ENCODE measurements around the gene ADAMTS15.
A peak's percentile ranks its signal among the peaks of the same experiment; 100 is the strongest.

ADAMTS15 gene

GRCh38 chr11:130418756-130419155, 29.7 kb upstream of the ADAMTS15 start:
- DNase-seq (ENCODE audit: low spot score) = peak; percentile 73

- DNase-seq (ENCODE audit: low spot score) = peak; percentile 32
Observed at GRCh38 chr11:130420478-130421198, 27.8 kb upstream of the ADAMTS15 start.

GRCh38 chr11:130421199-130421585, 27.3 kb upstream of the ADAMTS15 start:
- DNase-seq (ENCODE audit: low spot score) = no peak

- DNase-seq (ENCODE audit: low spot score) = no peak
Observed at GRCh38 chr11:130421697-130422096, 26.7 kb upstream of the ADAMTS15 start.

- DNase-seq (ENCODE audit: low spot score) = no peak
Observed at GRCh38 chr11:130422251-130422995, 26.0 kb upstream of the ADAMTS15 start.

- no peak for DNase-seq (ENCODE audit: low spot score)
Observed at GRCh38 chr11:130423541-130424142, 24.8 kb upstream of the ADAMTS15 start.

- no peak for DNase-seq (ENCODE audit: low spot score)
Observed at GRCh38 chr11:130424613-130425140, 23.8 kb upstream of the ADAMTS15 start.

GRCh38 chr11:130425156-130425555, 23.3 kb upstream of the ADAMTS15 start:
- no peak for DNase-seq (ENCODE audit: low spot score)

- no peak for DNase-seq (ENCODE audit: low spot score)
Observed at GRCh38 chr11:130426223-130426836, 22.1 kb upstream of the ADAMTS15 start.

GRCh38 chr11:130426837-130427341, 21.6 kb upstream of the ADAMTS15 start:
- DNase-seq (ENCODE audit: low spot score) = no peak

GRCh38 chr11:130427581-130428315, 20.7 kb upstream of the ADAMTS15 start:
- DNase-seq (ENCODE audit: low spot score) = no peak

GRCh38 chr11:130428316-130429119, 19.9 kb upstream of the ADAMTS15 start, which contains the start of gene ADAMTS8:
ADAMTS8 (minus strand) TSS chr11:130428609; CDS start chr11:130428286, 323 bp downstream.
- no peak for DNase-seq (ENCODE audit: low spot score)

GRCh38 chr11:130429120-130429681, 19.2 kb upstream of the ADAMTS15 start:
- no peak for DNase-seq (ENCODE audit: low spot score)

- DNase-seq (ENCODE audit: low spot score) = no peak
Observed at GRCh38 chr11:130429983-130430382, 18.5 kb upstream of the ADAMTS15 start.

GRCh38 chr11:130431331-130431773, 17.1 kb upstream of the ADAMTS15 start:
- peak; percentile 51 for DNase-seq (ENCODE audit: low spot score)

GRCh38 chr11:130431801-130432200, 16.6 kb upstream of the ADAMTS15 start:
- no peak for DNase-seq (ENCODE audit: low spot score)

- DNase-seq (ENCODE audit: low spot score) = no peak
Observed at GRCh38 chr11:130433357-130433756, 15.1 kb upstream of the ADAMTS15 start.

- DNase-seq (ENCODE audit: low spot score) = peak; percentile 81
Observed at GRCh38 chr11:130434521-130435223, 13.8 kb upstream of the ADAMTS15 start.

GRCh38 chr11:130435671-130436070, 12.8 kb upstream of the ADAMTS15 start:
- DNase-seq (ENCODE audit: low spot score) = no peak
